Measurements from ENCODE around the gene SIM2.

The SIM2 gene

GRCh38 chr21:36719614-36720013, 20.7 kb downstream of the SIM2 start:
- no peak for DNase-seq

GRCh38 chr21:36721817-36722216, 22.9 kb downstream of the SIM2 start:
- no peak for DNase-seq

- DNase-seq: no peak
These were observed 23.8 kb downstream of the SIM2 start for GRCh38 chr21:36722370-36723368.

DNA sequence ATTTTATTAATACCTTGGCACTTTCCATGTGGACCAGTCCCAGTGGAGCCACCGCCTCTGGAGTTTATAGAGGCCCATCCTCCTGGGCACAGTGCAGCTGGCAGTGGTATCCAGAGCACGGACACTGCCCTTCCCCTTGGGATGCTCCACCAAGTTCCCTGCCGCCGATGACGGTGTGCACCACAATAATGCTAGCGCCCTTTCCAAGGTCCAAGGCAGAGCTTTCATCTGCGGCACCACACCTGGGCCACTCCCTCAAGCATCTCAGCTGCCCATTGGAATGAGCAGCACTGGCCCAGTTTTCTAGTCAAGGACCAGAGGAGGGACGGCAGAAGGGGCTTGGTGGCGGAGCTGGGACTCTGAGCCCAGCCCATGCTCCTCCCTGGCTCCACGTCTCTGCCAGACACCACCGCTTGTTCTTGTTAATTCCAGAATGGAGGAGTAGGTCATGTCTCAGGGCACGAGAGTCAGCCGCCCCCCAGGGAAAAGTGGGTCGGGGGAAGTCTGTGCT, 24.5 kb downstream of the SIM2 start:
- DNase-seq: no peak

DNA sequence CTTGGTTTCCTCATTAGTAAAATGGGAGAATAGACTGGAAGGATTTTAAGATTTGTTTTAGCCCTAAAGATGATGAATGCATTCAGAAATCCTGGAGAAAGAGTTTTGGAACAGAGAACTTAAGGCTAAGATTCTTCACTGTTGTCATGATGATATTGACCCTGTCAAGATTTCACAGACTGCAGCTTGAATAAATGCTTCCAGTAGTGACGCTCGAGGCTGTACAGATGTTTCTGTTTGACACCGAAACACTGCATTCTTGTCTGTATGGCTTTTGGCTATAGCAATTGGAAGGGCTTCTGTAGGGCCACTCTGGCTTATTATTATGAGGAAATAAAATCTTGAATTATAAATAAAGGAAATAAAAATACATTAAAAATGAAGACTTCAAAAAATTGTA, 25.7 kb downstream of the SIM2 start:
- no peak for DNase-seq

GRCh38 chr21:36725793-36726386, 27.0 kb downstream of the SIM2 start:
- no peak for DNase-seq

DNA sequence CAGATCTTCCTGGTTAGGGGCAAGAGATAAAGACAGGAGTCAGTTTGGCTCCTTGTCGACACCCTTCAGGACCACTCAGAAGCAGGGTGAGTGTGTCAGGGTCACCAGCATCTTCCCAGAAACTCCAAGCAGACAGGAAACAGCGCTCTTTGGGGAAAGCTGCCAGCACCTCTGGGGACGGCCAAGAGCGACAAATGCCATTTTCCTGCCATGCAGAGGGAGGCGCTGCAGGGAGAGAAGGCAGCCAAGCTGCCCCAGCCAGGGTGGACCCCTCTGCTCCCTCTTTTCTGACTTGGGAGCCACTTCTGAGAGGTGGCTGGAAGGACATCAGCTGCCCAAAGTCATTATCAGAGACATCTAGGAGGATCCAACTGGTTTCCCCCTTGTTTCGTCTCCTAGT, 29.0 kb downstream of the SIM2 start:
- DNase-seq: no peak

GRCh38 chr21:36728371-36729111, 29.6 kb downstream of the SIM2 start:
- no peak for DNase-seq

DNA sequence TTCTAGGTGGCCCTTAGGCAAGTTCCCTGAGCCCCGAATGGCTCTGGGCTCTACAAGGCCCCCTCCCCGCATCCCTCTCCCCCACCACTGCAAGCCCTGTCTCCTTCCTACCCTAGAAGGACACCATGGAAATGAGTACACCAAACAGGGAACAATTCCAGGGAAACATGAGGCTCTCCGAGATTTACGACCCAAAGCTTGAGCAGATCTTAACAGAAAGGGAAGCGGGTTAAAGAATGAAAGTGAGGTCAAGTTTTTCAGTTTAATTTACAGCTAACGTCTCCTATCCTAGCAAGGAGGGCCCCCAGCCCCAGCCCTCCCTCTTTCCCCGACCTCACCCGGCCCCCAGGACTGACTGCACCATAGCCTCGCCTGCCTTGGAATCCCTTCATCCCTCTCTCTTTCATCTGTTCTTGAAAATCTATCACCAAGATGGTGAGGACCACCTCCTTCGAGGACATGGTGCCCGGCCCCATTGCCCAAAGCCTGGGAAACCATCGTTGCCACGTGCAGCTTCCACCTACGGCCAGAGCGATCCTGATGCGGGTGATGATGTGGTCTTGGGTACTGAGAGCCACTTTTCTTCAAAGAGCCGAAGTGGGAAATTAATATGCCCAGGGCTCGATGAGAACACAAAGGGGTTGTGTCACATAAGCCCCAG, 30.5 kb downstream of the SIM2 start:
- no peak for DNase-seq

GRCh38 chr21:36730291-36731281, 31.7 kb downstream of the SIM2 start:
- no peak for DNase-seq

DNA sequence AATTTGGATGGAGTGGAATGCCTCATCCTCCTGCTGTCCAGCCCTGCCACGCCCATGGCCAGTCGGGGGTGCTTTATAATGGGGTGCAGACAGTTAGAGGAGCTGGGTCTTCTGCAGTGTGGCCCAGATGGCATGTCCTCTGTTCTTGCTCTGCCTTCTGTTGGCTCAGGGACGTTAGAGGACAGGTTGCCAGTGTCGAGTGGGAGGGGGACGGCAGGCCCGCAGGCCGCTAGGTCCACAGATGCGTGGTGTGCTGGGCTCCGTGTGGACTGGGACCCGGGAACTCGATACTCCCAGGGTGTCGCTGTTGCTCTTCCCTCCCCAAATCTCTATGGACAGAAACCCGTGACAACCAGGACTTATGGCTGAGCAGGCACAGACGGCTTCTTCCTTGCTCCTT, 33.3 kb downstream of the SIM2 start:
- no peak for DNase-seq

DNA sequence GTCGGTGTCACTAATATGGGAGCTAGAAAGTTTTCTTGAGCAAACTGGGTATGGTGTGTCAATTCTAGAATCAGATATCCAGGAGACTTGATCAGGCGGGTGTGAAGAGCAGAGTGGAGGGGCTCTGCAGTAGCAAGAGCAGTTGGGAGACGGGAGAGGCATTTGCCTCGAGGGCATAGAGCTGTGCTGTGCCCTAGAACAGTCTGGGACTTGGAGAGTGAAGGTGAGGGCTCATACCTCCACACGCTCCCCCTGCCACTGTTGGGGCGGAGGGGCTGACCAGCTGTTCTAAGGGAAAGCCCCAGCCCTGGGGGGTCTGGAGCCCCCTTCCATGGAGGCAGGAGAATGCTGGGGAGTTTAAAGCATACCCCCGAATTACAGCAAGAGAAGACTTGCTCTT, 33.8 kb downstream of the SIM2 start:
- no peak for DNase-seq

DNA sequence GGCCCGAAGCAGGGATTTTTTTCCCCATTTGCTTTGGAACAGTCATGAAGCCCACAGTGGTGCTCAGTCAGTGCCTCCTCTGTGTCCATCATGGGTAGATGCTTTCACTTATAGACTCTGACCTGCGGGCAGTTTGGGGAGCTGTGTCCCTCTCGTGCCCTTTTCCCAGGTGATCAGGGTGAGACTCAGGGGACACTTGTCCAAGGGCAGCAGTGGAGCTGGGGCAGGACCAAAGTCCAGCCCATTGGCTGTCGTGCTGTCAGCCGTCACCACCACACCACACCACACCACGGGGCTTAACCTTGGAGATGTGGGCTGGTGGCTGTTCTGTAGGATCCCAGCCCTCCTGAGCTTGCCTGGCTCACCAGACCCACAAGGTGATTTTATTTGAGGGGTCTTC, 34.9 kb downstream of the SIM2 start:
- no peak for DNase-seq

GRCh38 chr21:36734367-36735200, 35.7 kb downstream of the SIM2 start:
- no peak for DNase-seq

DNA sequence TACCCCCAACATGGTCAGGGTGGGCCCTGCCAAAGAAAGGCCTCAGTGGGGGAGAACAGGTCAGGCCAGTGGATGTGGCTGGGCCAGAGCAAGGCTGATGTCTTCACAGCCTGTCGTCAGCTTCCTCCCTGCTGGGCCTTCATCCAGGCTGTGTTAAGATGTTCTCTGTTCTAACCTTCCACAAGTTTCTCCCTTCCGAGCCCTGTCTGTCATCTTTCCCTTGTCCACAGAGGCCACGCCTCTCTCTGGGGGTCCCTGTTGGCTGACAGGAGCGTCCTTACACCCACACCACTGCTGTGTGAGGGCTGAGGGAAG, 36.2 kb downstream of the SIM2 start:
- no peak for DNase-seq

DNA sequence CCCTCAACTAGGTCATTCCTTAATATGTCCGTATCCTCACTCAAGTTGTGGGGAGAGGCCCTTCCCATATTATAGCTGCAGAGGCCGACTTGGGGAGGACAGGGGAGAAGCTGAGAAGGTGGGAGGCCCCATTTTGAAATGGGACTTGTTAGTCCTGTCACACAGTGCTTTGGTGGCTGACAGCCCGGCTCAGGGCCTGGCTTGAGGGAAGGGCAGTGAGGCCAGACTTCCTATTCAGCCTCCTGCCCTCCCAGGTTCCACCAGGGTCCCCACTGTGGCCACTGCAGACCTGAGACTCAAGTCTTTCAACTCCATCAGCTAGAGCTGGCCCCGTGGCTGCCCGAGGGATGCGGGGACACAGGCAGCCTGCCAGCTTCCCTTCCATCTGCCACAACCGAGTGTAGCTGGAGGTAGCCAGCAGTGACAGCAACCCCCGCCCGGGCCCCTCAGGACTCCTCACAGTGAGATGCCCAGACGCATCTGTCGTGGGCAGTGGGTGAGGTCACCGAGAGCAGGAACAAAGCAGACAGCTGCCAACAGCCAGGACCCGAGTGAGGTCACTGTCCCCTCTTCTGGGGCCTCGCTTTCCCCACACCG, 36.9 kb downstream of the SIM2 start:
- no peak for DNase-seq

DNA sequence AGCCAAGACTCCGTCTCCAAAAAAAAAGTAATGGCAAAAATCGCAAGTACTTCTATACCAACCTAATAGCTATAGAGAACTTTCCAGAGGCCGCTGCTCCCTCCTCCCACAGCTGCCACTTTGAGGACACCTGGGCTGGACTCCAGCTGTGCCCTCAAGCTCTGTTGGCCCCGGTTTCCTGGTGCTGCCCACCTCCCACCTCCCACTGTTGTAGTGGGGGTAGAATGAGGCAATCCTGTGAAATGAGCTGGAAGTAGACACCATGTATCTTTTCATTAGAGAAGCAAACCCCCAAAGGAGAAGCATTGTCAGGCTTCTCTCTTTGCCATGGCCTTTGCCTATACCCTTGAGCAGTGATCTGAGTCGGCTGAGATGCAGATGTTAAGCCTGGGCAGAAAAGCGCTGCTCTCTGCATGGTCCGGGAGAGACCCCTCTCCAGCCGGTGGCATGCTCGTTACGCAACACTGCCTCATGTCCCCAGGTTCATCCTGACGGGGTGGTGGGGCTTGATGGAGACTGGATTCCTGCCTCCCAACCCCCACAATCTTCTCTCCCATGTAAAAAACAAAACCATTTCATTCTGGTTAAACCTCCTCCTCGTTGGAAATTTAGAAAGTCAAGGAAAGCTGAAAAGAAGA, 39.7 kb downstream of the SIM2 start:
- no peak for DNase-seq

DNA sequence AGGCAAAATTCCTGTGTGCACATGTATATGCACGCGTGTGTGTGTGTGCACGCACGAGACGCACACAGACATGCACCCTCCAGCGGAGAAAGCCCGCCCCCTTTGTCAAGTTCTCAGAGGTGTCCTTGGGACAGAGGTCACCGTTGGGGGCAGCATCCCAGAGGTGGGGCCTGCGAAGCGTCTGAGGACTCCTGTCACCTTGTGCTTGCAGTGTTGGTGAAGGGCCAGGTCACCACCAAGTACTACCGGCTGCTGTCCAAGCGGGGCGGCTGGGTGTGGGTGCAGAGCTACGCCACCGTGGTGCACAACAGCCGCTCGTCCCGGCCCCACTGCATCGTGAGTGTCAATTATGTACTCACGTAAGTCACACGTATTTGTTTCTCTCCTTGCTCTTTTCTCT, 42.6 kb downstream of the SIM2 start:
- no peak for DNase-seq

DNA sequence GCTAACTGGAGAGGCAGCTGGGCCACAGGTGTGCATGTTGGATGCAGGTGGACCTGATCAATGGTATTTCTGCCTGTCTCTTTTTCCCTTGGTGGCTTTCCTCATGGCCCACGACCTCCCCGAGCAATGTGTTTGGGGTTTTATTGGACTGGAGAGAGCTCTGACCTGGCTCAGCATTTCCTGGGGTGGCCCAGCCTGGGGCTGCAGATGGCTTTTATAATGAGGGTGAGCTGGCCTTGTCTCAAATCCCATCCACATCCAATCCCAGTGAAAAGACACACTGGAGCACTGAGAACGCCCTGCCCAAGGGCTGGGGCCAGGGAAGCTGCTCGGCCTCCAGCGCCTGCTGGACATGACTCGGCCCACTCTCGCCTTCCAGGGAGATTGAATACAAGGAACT, 44.1 kb downstream of the SIM2 start:
- no peak for DNase-seq

DNA sequence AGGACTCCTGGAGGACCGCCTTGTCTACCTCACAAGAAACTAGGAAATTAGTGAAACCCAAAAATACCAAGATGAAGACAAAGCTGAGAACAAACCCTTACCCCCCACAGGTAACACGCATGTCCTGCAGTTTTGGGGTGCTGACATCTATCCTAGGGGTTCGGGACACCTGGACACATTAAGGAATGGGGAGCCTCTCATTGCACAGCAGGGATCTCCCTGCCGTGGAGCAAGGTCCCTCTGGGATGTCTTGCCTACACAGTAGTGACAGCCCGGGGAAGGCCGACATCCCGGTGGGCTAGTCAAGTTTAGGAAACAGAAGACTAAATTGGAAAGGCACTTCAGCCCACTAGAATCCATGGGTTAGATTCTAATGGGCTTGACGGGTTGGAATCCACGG, 44.5 kb downstream of the SIM2 start:
- no peak for DNase-seq

All from amniotic stem cell (primary cell).